Measurements from ENCODE around the gene VAPB. TPM values are rescaled to one million over a fixed set of nuclear protein-coding genes. Genes with fewer than 3 reads are reported as not detected.

VAPB gene
- total and polyA plus RNA-seq, 7 donors = 23.4 to 47.6 (median 36.9) TPM

GRCh38 chr20:58374906-58375758, 13.9 kb upstream of the VAPB start:
- intact Hi-C loops (cut with DNase I) = no loop called here
- WGBS, 2 donors = 60 to 70% methylated on average over 8 of the region's 8 CpGs
- H3K27me3 ChIP-seq = no peaks in the 10 kb centered on the region

GRCh38 chr20:58375759-58376352, 13.2 kb upstream of the VAPB start:
- TF ChIP-seq POLR2A (IDR thresholded peaks at IDR 0.05) (no peak), CTCF (IDR thresholded peaks at IDR 0.05) (no peak), EP300 (IDR thresholded peaks at IDR 0.05) (no peak), POLR2AphosphoS5 (IDR thresholded peaks at IDR 0.05) (no peak)
- Histone ChIP-seq H3K4me1 (no peaks in the 10 kb centered on the region), H3K27me3 (no peaks in the 10 kb centered on the region), H3K9me3 (no peaks in the 10 kb centered on the region), H3K4me3 (no peak overlapping the region), H3K27ac (no peak overlapping the region), H3K36me3 (no peaks in the 10 kb centered on the region)
- DNase-seq = no peak
- 82% methylated on average over 10 of the region's 10 CpGs for WGBS, 2 donors
- intact Hi-C loops (cut with DNase I) = no loop called here

More at GRCh38 chr20:58374906-58375758, 13.9 kb upstream of the VAPB start:
- TF ChIP-seq POLR2A (IDR thresholded peaks at IDR 0.05) (no peak), POLR2AphosphoS5 (IDR thresholded peaks at IDR 0.05) (no peak), CTCF (IDR thresholded peaks at IDR 0.05) (no peak), EP300 (IDR thresholded peaks at IDR 0.05) (no peak)
- Histone ChIP-seq H3K36me3 (no peaks in the 10 kb centered on the region), H3K4me1 (peaks cover 0 to 3% (median 0%) of the 10 kb centered on the region in 4 donors), H3K27ac (no peak overlapping the region), H3K4me3 (no peak overlapping the region), H3K9me3 (no peaks in the 10 kb centered on the region)
- DNase-seq = no peak

- no peak for DNase-seq
- intact Hi-C loops (cut with DNase I) = no loop called here
- H3K9me3 ChIP-seq = peaks cover 0 to 5% (median 1%) of the 10 kb centered on the region in 4 donors
- no peaks in the 10 kb centered on the region for H3K4me1 ChIP-seq
- 77% methylated on average over 1 of the region's 1 CpG for WGBS, 2 donors
- no peak overlapping the region for H3K27ac ChIP-seq
- no peaks in the 10 kb centered on the region for H3K27me3 ChIP-seq
- no peak for TF ChIP-seq EP300 (IDR thresholded peaks at IDR 0.05)
- TF ChIP-seq CTCF (IDR thresholded peaks at IDR 0.05) = no peak
- no peak for TF ChIP-seq POLR2A (IDR thresholded peaks at IDR 0.05)
- no peak for TF ChIP-seq POLR2AphosphoS5 (IDR thresholded peaks at IDR 0.05)
- no peaks in the 10 kb centered on the region for H3K36me3 ChIP-seq
- no peak overlapping the region for H3K4me3 ChIP-seq
These were observed 12.0 kb upstream of the VAPB start for GRCh38 chr20:58377017-58377416.

GRCh38 chr20:58377766-58378401, 11.1 kb upstream of the VAPB start:
- peak; percentile 78 for DNase-seq

GRCh38 chr20:58378704-58379103, 10.3 kb upstream of the VAPB start:
- H3K36me3 ChIP-seq = no peaks in the 10 kb centered on the region
- no peak overlapping the region for H3K4me3 ChIP-seq
- TF ChIP-seq CTCF (IDR thresholded peaks at IDR 0.05) (no peak), POLR2A (IDR thresholded peaks at IDR 0.05) (no peak), POLR2AphosphoS5 (IDR thresholded peaks at IDR 0.05) (no peak), EP300 (IDR thresholded peaks at IDR 0.05) (no peak)
- H3K4me1 ChIP-seq = no peaks in the 10 kb centered on the region
- no peaks in the 10 kb centered on the region for H3K27me3 ChIP-seq
- no peak overlapping the region for H3K27ac ChIP-seq
- intact Hi-C loops (cut with DNase I) = no loop called here
- peaks cover 0 to 6% (median 1%) of the 10 kb centered on the region in 4 donors for H3K9me3 ChIP-seq
- no peak for DNase-seq
- 64 to 73% methylated on average over 3 of the region's 3 CpGs for WGBS, 2 donors

More at GRCh38 chr20:58377766-58378401, 11.1 kb upstream of the VAPB start:
- intact Hi-C loops (cut with DNase I) = no loop called here
- Histone ChIP-seq H3K4me3 (no peak overlapping the region), H3K27ac (no peak overlapping the region), H3K4me1 (no peaks in the 10 kb centered on the region), H3K27me3 (no peaks in the 10 kb centered on the region), H3K9me3 (peaks cover 0 to 6% (median 1%) of the 10 kb centered on the region in 4 donors), H3K36me3 (no peaks in the 10 kb centered on the region)
- WGBS, 2 donors = 60 to 70% methylated on average over 7 of the region's 7 CpGs
- peak in 1 of 4 donors; percentile 4 for TF ChIP-seq POLR2AphosphoS5 (IDR thresholded peaks at IDR 0.05)
- TF ChIP-seq EP300 (IDR thresholded peaks at IDR 0.05) = no peak
